Testis (tissue), 3 donors: ENCODE results near the gene GALNT5. TPM values are rescaled to one million over a fixed set of nuclear protein-coding genes. Genes with fewer than 3 reads are reported as not detected.

Source experiments
- DNase-seq: peaks from one replicate; pipeline ENCODE4 v3.0.0-alpha.2; 2019
- H3K27ac ChIP-seq, 2 donors: fragments of 200-600 bp; sonication (generic); one replicate each; pipeline ENCODE4 v1.5.1; 2019
- H3K27me3 ChIP-seq: fragments of 200-600 bp; sonication (generic); one replicate; pipeline ENCODE4 v1.5.1; 2019
- H3K36me3 ChIP-seq: fragments of 200-600 bp; sonication (generic); one replicate; pipeline ENCODE4 v1.5.1; 2017; ENCODE audit warnings: low read depth; ENCODE audit errors: missing control alignments
- H3K4me1 ChIP-seq: fragments of 200-600 bp; sonication (generic); one replicate; pipeline ENCODE4 v1.5.1; 2019
- H3K4me3 ChIP-seq, 2 donors: fragments of 200-600 bp; sonication (generic); one replicate each; pipeline ENCODE4 v1.5.1; 2017 to 2019
- H3K9me3 ChIP-seq: fragments of 200-600 bp; sonication (generic); one replicate; pipeline ENCODE4 v1.5.1; 2017
- POLR2A ChIP-seq: fragments of 450-650 bp; IDR thresholded peaks from one replicate; pipeline ENCODE4 v1.6.1; 2017; ENCODE audit warnings: antibody characterized with exemption, mild to moderate bottlenecking, moderate library complexity
- WGBS, 2 donors: methylation state at CpG; one replicate each; pipeline ENCODE4 v1.1.5; 2018; 5-methylcytosine and 5-hydroxymethylcytosine counted together
- intact Hi-C: fragments of 100-400 bp; cut with DNase I; formaldehyde crosslinking; loops from one replicate; pipeline ENCODE4 v1.15.1; 2023; ENCODE audit warnings: low total_unique reads
- polyA plus RNA-seq: library from polyadenylated mRNA; stranded (reverse); fragments of 350-450 nt; fragmentation: Illumina TruSeq; extraction: RNeasy Lipid Tissue Mini Kit (QIAGEN cat#74804); gene quantifications from one replicate; pipeline ENCODE4 v1.2.3, GENCODE V29; 2014; ENCODE audit warnings: low read depth, low replicate concordance; ENCODE audit not compliant: insufficient read depth
- total RNA-seq, 2 donors: library from RNA; depleted of rRNA; stranded (reverse); fragments of >200 nt; gene quantifications; one replicate each; pipeline ENCODE4 v1.2.3, GENCODE V29; 2016
- TF ChIP-seq, protein P1 (sequence below), 3 experiments: fragments of 450-650 bp in 2 of 3; fragments of 200-600 bp in 1 of 3; sonication (generic) in 1 of 3; IDR thresholded peaks; one replicate each; pipeline ENCODE4 v1.5.1; 2016 to 2019; ENCODE audit warnings: antibody characterized with exemption in 3 of 3, mild to moderate bottlenecking in 2 of 3, moderate library complexity in 1 of 3

GALNT5 gene
- total and polyA plus RNA-seq, 3 donors from 2014 or later = 0.06 to 0.45 (median 0.08) TPM

DNA sequence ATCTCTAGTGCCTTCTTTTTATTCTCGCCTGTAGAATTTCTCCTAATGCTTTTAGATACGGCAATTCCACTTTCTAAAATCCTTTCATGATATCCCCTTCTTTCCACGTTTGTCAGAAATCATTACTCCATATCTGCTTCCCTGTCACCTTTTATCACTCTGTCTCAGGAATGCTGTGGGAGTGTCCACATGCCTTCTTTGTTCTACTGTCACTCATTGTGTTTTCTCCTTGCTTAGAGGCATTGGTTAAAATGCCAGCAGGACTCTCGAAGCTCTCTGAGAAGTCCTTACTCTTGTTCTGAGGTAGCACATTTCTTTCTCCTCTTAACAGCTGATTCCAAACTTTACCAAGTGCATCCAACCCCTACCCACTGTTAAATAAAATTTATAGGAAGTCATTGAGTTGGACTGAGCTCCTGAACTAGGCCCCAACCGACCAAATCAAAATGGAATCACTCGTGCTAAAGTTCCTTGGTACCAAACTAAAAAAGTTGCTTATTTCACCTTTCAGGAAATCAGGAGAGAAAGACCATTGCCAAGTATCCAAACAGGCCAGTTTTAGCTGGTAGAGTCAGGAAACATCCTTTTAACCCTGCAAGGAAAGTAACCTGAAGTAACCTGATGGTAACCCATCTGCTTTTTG, 10.6 kb upstream of the GALNT5 start:
- Histone ChIP-seq H3K27ac (no peak overlapping the region), H3K9me3 (no peaks in the 10 kb centered on the region), H3K36me3 (no peaks in the 10 kb centered on the region), H3K4me1 (no peaks in the 10 kb centered on the region), H3K4me3 (no peak overlapping the region), H3K27me3 (no peaks in the 10 kb centered on the region)
- WGBS, 2 donors = 75 to 76% methylated on average over 6 of the region's 6 CpGs
- intact Hi-C loops = no loop called here
- TF ChIP-seq, protein P1, sequence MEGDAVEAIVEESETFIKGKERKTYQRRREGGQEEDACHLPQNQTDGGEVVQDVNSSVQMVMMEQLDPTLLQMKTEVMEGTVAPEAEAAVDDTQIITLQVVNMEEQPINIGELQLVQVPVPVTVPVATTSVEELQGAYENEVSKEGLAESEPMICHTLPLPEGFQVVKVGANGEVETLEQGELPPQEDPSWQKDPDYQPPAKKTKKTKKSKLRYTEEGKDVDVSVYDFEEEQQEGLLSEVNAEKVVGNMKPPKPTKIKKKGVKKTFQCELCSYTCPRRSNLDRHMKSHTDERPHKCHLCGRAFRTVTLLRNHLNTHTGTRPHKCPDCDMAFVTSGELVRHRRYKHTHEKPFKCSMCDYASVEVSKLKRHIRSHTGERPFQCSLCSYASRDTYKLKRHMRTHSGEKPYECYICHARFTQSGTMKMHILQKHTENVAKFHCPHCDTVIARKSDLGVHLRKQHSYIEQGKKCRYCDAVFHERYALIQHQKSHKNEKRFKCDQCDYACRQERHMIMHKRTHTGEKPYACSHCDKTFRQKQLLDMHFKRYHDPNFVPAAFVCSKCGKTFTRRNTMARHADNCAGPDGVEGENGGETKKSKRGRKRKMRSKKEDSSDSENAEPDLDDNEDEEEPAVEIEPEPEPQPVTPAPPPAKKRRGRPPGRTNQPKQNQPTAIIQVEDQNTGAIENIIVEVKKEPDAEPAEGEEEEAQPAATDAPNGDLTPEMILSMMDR (IDR thresholded peaks at IDR 0.05) = no peak
- no peak for TF ChIP-seq POLR2A
- no peak for DNase-seq

DNA sequence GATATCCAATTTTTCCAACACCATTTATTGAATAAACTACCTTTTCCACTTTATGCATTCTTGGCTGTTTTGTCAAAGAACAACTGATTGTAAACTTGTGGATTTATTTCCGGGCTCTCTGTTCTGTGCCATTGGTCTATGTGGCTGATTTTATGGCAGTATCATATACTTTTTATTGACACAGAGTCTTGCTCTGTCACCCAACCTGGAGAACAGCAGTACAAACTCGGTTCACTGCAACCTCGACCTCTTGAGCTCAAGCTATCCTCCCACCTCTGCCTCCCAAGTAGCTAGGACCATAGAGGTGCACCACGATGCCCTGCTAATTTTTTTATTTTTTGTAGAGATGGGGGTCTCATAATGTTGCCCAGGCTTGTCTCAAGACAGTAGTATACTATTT, 6.7 kb upstream of the GALNT5 start:
- no peak for TF ChIP-seq POLR2A
- TF ChIP-seq, protein P1 (IDR thresholded peaks at IDR 0.05) = no peak
- no peak overlapping the region for H3K27ac ChIP-seq
- no peaks in the 10 kb centered on the region for H3K9me3 ChIP-seq
- intact Hi-C loops = no loop called here
- H3K36me3 ChIP-seq = no peaks in the 10 kb centered on the region
- no peak for DNase-seq
- no peak overlapping the region for H3K4me3 ChIP-seq
- H3K4me1 ChIP-seq = no peaks in the 10 kb centered on the region
- H3K27me3 ChIP-seq = no peaks in the 10 kb centered on the region
- WGBS, 2 donors = 71 to 88% methylated on average over 4 of the region's 4 CpGs

DNA sequence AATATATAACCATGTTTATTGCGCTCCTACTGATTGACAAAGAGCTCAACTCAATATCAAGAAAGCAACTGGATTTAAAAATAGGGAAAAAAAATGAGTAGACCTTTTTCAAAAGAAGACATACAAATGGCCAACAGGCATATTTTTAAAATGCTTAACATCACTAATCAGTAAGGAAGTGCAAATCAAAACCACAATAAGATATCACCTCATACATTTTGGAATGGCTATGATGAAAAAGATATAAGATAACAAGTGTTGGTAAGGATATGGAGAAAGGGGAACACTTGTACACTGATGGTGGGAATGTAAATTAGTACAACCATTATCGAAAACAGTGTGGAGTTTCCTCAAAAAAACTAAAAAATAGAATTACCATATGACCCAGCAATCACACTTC, 5.6 kb upstream of the GALNT5 start:
- H3K27ac ChIP-seq = no peak overlapping the region
- H3K4me1 ChIP-seq = no peaks in the 10 kb centered on the region
- no peak overlapping the region for H3K4me3 ChIP-seq
- H3K9me3 ChIP-seq = no peaks in the 10 kb centered on the region
- H3K27me3 ChIP-seq = no peaks in the 10 kb centered on the region
- DNase-seq = no peak
- H3K36me3 ChIP-seq = no peaks in the 10 kb centered on the region
- TF ChIP-seq POLR2A = no peak
- TF ChIP-seq, protein P1 (IDR thresholded peaks at IDR 0.05) = no peak
- intact Hi-C loops = no loop called here
- WGBS, 2 donors = 92 to 97% methylated on average over 2 of the region's 2 CpGs

DNA sequence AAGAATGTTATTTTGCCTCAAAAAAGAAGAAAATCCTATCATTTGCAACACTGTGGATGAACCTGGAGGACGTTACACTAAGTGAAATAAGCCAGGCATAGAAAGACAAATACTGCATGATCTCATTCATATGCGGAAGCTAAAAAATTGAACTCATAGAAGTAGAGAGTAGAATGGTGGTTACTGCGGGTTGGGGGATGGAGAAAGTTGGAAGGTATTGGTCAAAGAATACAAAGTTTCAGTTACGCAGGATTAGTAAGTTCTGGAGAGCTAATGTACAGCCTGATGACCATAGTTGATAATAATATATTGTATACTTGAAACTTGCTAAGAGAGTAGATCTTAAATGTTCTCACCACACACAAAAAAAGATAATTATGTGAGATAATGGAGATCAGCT, 5.0 kb upstream of the GALNT5 start:
- 89 to 91% methylated on average over 4 of the region's 4 CpGs for WGBS, 2 donors
- intact Hi-C loops = no loop called here

More for the DNA sequence above, 5.0 kb upstream of the GALNT5 start:
- Histone ChIP-seq H3K36me3 (no peaks in the 10 kb centered on the region), H3K27me3 (no peaks in the 10 kb centered on the region), H3K4me3 (no peak overlapping the region), H3K4me1 (no peaks in the 10 kb centered on the region), H3K9me3 (no peaks in the 10 kb centered on the region), H3K27ac (no peak overlapping the region)
- no peak for DNase-seq
- TF ChIP-seq, protein P1 (IDR thresholded peaks at IDR 0.05) = no peak
- no peak for TF ChIP-seq POLR2A
